ENCODE measurements around the gene PKD2L1. TPM values are rescaled to one million over a fixed set of nuclear protein-coding genes. Genes with fewer than 3 reads are reported as not detected.

The PKD2L1 gene
- total and polyA plus RNA-seq, 9 of the 15 experiments (the other 6 are each of a cell fraction or from before 2014, with no cell fraction given), result not detected

- TF ChIP-seq ID3 (CRISPR knock-in tag; IDR thresholded peaks at IDR 0.05) (no peak), ID3 (tag; IDR thresholded peaks at IDR 0.05) (no peak), LEF1 (IDR thresholded peaks at IDR 0.05) (peak; percentile 73; the same call in 1 of the 2 replicates), XRCC5 (IDR thresholded peaks at IDR 0.05; ENCODE audit: low read depth, low read length) (no peak), CHD7 (IDR thresholded peaks at IDR 0.05; ENCODE audit: low read depth, low read length) (no peak), NR2C2 (CRISPR knock-in tag; IDR thresholded peaks at IDR 0.05) (no peak), NR2C2 (tag; IDR thresholded peaks at IDR 0.05) (peak; percentile 65), RBM14 (IDR thresholded peaks at IDR 0.05; ENCODE audit: borderline replicate concordance, insufficient read depth, low read depth, low read length) (no peak), YY1 (IDR thresholded peaks at IDR 0.05; ENCODE audit: borderline replicate concordance in 1 of 3, control insufficient read depth in 1 of 3, extremely low read depth in 1 of 3, insufficient read depth in 3 of 3, insufficient read length in 1 of 3, insufficient replicate concordance in 2 of 3, low read depth in 1 of 3, low read length in 2 of 3) (peak in 2 of 3 experiments; percentile 64 to 71), POLR2G (IDR thresholded peaks at IDR 0.05; ENCODE audit: low read depth, low read length) (peak; percentile 96), MYBL2 (IDR thresholded peaks at IDR 0.05; ENCODE audit: low read depth) (no peak), MYBL2 (CRISPR knock-in tag; IDR thresholded peaks at IDR 0.05; ENCODE audit: borderline replicate concordance) (no peak), ZNF384 (IDR thresholded peaks at IDR 0.05; ENCODE audit: low read depth, low read length) (peak; percentile 97)
Observed at GRCh38 chr10:100373298-100374199, 43.5 kb upstream of the PKD2L1 start (continued).
